GM19438 (cell line): ENCODE measurements around the gene ARL14EP.
A peak's percentile ranks its signal among the peaks of the same experiment; 100 is the strongest.

Experiments used
- ATAC-seq: cut with Tn5 transposase; IDR thresholded peaks from one replicate; pipeline ENCODE4 v1.9.1; 2021; ENCODE audit warnings: low read depth; ENCODE audit not compliant: unreplicated experiment

Gene ARL14EP

DNA sequence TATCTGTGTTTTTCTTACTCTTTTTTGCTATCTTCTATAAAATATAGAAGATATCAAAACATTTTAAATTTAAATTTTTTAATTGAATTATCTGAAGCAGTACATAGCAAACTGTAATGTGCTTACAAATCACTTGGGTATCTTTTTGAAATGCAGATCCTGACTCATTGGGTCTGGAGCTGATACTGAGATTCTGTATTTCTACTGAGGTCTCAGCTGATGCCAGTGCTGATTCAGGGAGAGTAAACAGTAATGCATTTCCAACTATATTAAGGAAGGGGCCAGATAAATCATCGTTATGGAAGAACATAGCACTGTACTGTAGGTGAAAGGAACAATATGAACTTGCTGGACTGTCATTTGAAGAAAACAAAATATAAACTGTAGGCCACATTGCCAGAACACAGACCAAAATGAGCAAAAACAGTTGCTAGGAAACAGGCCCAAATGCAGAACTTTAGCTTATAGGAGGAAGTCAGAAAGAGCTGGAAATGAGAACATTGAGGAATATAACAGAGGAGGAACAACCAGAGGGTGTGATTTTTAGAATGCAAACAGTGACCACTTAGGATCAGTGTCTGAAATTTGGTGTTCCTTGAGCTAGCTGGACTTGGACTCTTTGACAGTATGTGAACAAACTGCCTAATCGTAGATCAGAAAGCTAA is 3.3 kb downstream of the ARL14EP start:
- ATAC-seq = no peak

- ATAC-seq = no peak
Measured at GRCh38 chr11:30326906-30327305, 4.0 kb downstream of the ARL14EP start.

DNA sequence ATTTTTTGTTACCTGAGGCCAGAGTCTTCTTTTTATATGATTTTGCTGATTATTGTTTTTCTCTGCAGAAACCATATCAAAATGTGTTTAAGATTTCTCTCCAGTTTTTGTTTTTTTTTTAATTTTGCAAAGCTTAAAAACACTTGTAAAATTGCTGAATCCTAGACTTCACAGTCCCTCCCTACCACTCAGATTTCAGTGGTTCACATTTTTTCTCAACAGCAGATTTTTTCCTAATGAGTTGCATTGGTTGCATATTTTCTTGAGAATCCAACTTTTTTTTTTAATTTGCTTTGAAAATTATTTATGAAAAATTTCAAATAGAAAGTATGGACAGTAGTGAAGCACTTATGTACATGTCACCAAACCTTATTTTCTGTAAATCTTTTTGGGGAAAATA is 5.8 kb downstream of the ARL14EP start:
- no peak for ATAC-seq

DNA sequence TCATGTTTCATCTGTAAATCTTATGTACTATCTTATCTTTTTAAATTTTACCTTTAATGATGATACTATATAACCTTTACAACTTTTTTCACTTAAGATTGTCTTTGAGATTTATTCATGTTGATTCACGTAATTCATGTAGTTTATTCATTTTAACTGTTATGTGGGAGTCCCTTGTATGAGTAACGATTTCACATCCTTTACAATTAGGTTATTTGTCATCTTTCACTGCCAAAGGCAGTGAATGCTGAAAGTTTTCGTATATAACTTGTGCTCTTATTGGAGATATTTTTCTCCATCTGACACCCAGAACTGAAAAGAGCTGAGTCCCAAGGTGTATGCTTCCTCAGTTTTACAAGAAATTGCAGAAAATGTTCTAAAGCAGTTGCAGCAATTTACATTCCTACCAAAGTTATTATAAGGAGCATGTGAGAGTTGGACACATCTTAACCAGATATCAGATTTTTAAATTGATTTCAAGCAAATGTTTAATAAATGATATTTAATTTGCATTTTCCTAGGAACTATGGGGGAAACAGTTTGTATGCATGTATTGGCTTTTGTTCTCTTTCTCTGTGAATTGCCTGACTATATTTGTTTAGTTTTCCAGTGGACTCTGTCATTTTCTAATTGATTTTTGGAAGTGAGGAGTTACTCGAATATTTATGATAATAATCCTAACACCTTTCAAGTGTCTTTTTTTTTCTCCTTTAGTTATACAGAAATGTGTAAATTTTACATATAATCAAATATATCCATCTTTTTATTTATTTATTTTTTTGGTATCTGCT is 6.4 kb downstream of the ARL14EP start:
- no peak for ATAC-seq

DNA sequence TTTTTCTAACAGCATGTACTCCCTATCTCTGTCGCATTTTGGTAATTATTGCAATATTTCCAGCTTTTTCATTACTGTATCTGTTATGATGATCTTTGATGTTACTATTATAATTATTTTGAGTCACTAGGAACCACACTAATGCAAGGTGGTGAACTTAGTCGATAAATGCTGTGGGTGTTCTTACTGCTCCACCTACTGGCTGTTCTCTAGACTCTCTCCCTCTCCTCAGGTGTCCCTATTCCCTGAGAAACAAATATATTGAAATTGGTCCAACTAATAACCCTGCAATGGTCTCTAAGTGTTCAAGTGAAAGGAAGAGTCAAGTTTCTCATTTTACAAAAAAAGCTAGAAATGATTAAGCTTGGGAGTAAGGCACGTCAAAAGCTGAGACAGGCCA is 10.5 kb downstream of the ARL14EP start:
- no peak for ATAC-seq

DNA sequence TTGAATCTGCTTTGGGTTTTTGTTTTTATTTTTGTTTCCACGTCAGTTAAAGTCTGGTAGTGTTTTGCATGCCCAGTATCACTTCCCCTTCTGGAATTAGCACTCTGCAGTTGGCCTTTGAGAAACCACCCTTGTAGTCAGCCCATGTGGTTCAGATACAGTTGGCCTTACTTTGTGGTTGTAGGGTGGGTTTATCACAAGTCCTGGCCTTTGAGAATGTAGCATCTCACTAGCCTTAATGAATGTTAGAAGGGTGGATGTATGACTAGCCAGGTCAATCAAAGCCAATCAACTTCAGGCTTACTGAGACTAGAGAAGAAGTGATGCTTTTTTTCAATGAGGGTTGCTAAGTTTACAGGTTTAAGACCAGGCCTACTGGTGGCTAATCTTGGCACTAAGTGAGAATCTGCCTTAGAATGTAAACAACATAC is 19.8 kb downstream of the ARL14EP start:
- ATAC-seq = peak; percentile 96

DNA sequence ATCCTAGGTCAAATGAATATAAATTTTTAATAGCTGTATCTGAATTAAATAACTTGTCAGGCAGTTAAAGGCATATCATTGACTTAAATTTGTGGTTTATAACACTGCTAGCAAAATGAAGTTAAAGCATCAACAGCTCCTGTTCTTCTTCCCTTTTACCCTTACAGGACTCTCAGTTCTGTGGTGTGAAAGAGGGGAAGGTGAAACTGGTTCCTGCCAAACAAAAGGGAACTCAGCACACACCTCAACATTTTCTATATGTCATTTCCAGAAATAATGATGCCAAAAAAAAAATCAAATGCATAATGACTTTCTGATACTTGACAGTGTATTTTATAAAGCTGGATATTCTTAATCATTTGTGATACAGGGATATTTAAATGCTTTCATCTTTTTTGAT is 21.2 kb downstream of the ARL14EP start:
- ATAC-seq = no peak

- no peak for ATAC-seq
Measured at GRCh38 chr11:30345644-30346043, 22.7 kb downstream of the ARL14EP start.

- no peak for ATAC-seq
Measured at GRCh38 chr11:30346068-30346688, 23.3 kb downstream of the ARL14EP start.

DNA sequence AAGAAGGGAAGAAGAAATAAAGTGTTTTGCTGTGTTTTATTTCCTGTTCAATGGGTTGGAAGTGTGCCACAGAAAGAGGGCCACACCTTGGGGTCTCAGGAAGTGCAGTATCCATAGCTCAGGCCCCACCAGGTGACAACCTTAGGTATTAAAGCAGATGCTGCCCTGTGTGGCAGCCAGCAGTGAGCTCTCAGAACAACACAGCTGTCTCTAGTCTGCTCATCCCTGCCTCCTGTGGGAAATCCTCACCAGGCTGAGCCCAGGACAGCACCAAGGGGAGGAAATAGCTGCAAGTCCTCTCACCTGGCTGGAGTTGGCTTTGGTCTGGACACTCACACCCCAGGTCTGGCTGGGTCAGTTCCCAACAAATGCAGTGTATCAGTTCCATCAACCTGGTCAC is 25.1 kb downstream of the ARL14EP start:
- ATAC-seq = no peak

- no peak for ATAC-seq
Measured at GRCh38 chr11:30349885-30350284, 27.0 kb downstream of the ARL14EP start.

DNA sequence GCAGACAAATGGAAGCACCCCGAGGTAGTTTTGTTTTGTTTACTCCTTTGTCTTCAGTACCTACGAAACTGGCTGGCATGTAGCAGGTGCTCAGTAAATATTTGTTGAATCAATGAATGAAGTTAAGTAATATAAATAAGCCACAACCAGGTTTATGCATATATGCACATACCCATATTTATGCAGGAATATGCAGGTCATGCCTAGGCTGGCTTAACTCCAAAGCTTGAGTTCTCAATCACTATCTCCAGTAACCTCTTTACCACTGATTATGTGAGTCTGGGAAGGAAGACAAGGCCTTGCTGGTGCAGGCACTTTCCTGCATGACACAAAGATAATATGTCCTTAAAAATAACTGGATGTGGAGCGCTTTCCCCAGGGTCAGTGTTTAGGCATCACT is 27.5 kb downstream of the ARL14EP start:
- ATAC-seq = no peak

- no peak for ATAC-seq
Measured at GRCh38 chr11:30351061-30351460, 28.2 kb downstream of the ARL14EP start.

GRCh38 chr11:30356391-30356790 is 33.5 kb downstream of the ARL14EP start:
- no peak for ATAC-seq

DNA sequence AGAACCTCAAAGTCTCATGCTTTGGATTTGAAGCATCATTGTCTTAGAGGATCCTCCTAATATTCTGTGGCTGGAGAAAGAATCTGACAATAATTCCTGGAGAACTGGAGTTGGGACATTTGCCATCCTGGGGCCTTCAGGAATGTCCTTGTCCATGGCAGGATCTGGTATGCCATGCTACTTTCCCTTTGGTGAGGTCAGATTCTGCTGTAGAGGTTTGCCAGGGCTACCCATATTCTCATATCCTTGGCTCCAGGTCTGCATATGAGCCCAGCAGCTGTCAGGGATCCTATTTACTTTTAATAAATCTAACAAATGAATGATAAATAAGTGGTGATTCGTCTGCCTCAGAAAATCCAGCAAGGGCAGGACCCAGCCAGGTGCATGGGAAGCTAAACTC is 35.0 kb downstream of the ARL14EP start:
- no peak for ATAC-seq

DNA sequence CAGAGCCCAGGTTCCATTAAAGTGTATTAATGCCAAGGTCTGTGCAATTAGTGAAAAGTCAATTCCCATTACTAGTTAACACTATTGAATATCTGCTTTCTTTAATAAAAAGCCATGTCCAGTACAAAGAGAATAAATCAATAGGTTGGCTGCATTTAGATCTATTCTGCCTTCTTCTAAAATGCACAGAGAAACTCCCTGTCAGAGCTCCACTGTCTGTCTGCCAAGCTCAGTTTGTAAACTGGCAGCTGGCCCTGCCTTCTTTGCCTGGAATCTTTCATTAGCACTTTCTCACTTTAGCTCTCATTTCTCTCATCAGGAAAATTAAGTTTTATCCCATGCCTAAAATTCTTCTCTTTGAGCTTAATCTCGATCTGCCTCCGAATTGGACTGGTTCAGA is 35.6 kb downstream of the ARL14EP start:
- no peak for ATAC-seq

DNA sequence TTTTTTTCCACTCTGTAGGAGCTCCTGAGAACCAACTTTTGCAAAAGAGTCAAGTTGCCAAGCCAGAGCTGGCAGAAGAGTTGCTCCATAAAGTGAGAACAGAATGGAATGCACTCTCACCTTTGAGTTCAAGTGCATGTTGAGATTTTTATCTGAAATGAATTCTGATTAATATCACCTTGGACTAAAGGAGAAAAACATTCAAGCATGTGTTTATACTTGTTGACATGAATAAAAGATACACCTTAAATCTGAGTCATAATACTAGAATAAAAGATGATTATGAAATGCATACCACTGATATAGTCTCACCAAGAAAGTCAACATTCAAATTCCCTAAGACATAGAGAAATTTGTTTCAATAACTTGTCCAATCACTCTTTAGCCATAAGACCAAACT is 37.8 kb downstream of the ARL14EP start:
- no peak for ATAC-seq

- no peak for ATAC-seq
Measured at GRCh38 chr11:30364139-30364836, 41.4 kb downstream of the ARL14EP start.

GRCh38 chr11:30364837-30365482 is 42.1 kb downstream of the ARL14EP start:
- no peak for ATAC-seq

DNA sequence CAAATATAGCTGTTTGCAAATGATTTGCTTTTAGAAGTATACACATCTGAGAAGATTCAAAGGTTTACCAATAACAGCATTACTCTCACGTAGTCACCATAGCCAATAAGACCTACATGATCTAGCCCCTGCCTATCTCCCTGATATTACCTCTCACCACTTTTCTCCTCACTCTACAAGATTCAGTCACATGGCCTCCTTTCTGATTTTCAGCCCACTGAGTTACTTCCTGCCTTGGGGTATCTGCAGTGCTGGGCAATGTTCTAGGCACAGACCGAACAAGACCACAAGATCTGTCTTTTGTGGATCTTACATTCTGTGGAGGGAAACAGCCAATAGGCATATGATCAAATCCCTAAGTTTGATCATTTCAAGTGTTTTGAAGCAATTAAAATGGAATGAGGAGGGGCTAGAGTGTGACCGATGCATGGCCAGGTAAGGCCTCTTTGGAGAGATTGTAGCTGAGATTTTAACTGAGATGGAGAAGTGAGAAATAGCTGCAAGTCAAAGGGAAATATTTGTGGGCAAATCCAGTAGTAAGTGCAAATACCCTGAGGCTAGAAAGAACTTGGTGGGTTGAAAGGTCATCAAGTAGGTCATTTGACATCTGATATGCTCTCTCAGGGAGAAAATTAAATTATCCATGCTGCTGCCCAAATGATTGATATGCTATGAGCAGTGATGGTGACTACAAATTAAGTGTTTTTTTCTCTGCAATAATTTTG is 43.1 kb downstream of the ARL14EP start:
- ATAC-seq = peak; percentile 62
